K562 (cell line): ENCODE measurements around the gene SAA2.

Experiments
- CTCF ChIP-seq, 3 experiments: IDR thresholded peaks in 2 of 3; conservative IDR thresholded peaks in 1 of 3; 2 replicates each; pipeline ENCODE4 v1.5.1; 2011 to 2012; ENCODE audit warnings: low read length in 3 of 3, mild to moderate bottlenecking in 3 of 3, control low read depth in 2 of 3, improper control_type of control experiment in 1 of 3, inconsistent platforms in 1 of 3, low read depth in 1 of 3, mixed read lengths in 1 of 3, moderate library complexity in 1 of 3; ENCODE audit not compliant: insufficient read depth in 2 of 3
- HMGN3 ChIP-seq: IDR thresholded peaks from 2 replicates; pipeline ENCODE4 v1.6.1; 2011; ENCODE audit warnings: borderline replicate concordance, low read depth, mild to moderate bottlenecking, mixed read lengths, low read length; ENCODE audit not compliant: insufficient read length; ENCODE audit errors: extremely low read depth
- HNRNPLL ChIP-seq: fragments of 200-400 bp; formaldehyde crosslinking; IDR thresholded peaks from 2 replicates; pipeline ENCODE4 v1.6.1; 2017; ENCODE audit warnings: low read length, low read depth, mild to moderate bottlenecking; ENCODE audit not compliant: poor library complexity, severe bottlenecking
- SMARCE1 ChIP-seq: fragments of 450-650 bp; IDR thresholded peaks from 2 replicates; pipeline ENCODE4 v1.7.1; 2016; ENCODE audit warnings: mild to moderate bottlenecking
- ZNF639 ChIP-seq, 2 experiments: fragments of 200-800 bp in 1 of 2; sonication (Bioruptor generic) in 1 of 2; sonication (generic) in 1 of 2; formaldehyde crosslinking in 1 of 2; IDR thresholded peaks in 1 of 2; conservative IDR thresholded peaks in 1 of 2; 2 replicates each; pipeline versions ENCODE4 v1.5.0 to v1.6.1; 2016 to 2020; ENCODE audit warnings: missing compliant biosample characterization in 1 of 2, missing genetic modification characterization in 1 of 2, missing genetic modification reagents in 1 of 2
- ZNF707 ChIP-seq: fragments of 250-450 bp; sonication (Bioruptor Pico); conservative IDR thresholded peaks from 2 replicates; pipeline ENCODE4 v1.8.0; 2022; ENCODE audit warnings: inconsistent platforms, mild to moderate bottlenecking, moderate library complexity

- TF ChIP-seq HNRNPLL (no peak), CTCF (IDR thresholded peaks at IDR 0.05 in 2 of 3, conservative IDR thresholded peaks at IDR 0.05 in 1 of 3; ENCODE audit: insufficient read depth in 2 of 3, low read depth in 1 of 3, low read length in 3 of 3) (no peak), ZNF639 (CRISPR knock-in tag; conservative IDR thresholded peaks at IDR 0.05 in 1 of 2, IDR thresholded peaks at IDR 0.05 in 1 of 2) (no peak), ZNF707 (CRISPR knock-in tag) (no peak), HMGN3 (no peak), SMARCE1 (no peak)
Observed at GRCh38 chr11:18261721-18262120, 13.3 kb upstream of the SAA2 start.
